Lower lobe of right lung (tissue), 2 donors: ENCODE measurements around the gene ELSPBP1. TPM values are rescaled to one million over a fixed set of nuclear protein-coding genes. Genes with fewer than 3 reads are reported as not detected.
"Not testable (repeated sequence)": the region's sequence is repeated elsewhere in the genome, so short reads cannot be mapped to it uniquely, and the experiment has no call there.

Experiments
- ATAC-seq, 2 donors: fragments of 200-7000 bp; cut with Tn5 transposase; one replicate each; pipeline ENCODE4 v1.9.1; 2020 to 2022; ENCODE audit warnings: mild to moderate bottlenecking in 2 of 2, moderate library complexity in 2 of 2
- DNase-seq: peaks from one replicate; pipeline ENCODE4 v3.0.0-alpha.2; 2020
- H3K27ac ChIP-seq: fragments of 200-600 bp; one replicate; pipeline ENCODE4 v1.8.0; 2022
- H3K27me3 ChIP-seq: fragments of 200-600 bp; one replicate; pipeline ENCODE4 v1.8.0; 2022; ENCODE audit warnings: low read depth
- H3K36me3 ChIP-seq: fragments of 200-600 bp; one replicate; pipeline ENCODE4 v1.8.0; 2022; ENCODE audit warnings: mild to moderate bottlenecking
- H3K4me1 ChIP-seq: fragments of 200-600 bp; one replicate; pipeline ENCODE4 v1.8.0; 2022
- H3K4me3 ChIP-seq: fragments of 200-600 bp; one replicate; pipeline ENCODE4 v1.8.0; 2022; ENCODE audit warnings: mild to moderate bottlenecking
- H3K9me3 ChIP-seq: fragments of 200-600 bp; one replicate; pipeline ENCODE4 v1.8.0; 2022
- intact Hi-C: fragments of 100-400 bp; cut with DNase I; formaldehyde crosslinking; loops from one replicate; pipeline ENCODE4 v1.11.0; 2022
- total RNA-seq: library from RNA; stranded (reverse); fragmentation: NEBNext Ultra II Directional; extraction: Animal tissue kit (Norgen Biotek cat#: 25700); gene quantifications from one replicate; pipeline ENCODE4 v1.2.1, GENCODE V29; 2021
- TF ChIP-seq, protein P1 (sequence below): fragments of 200-600 bp; IDR thresholded peaks from one replicate; pipeline ENCODE4 v1.8.0; 2022; ENCODE audit warnings: antibody characterized with exemption, mild to moderate bottlenecking
- donor health status: DM: no; HTN: yes; CAD: no; lungs with severe emphysema.

Gene ELSPBP1
- total RNA-seq, 1 donor from 2014 or later: not detected

DNA sequence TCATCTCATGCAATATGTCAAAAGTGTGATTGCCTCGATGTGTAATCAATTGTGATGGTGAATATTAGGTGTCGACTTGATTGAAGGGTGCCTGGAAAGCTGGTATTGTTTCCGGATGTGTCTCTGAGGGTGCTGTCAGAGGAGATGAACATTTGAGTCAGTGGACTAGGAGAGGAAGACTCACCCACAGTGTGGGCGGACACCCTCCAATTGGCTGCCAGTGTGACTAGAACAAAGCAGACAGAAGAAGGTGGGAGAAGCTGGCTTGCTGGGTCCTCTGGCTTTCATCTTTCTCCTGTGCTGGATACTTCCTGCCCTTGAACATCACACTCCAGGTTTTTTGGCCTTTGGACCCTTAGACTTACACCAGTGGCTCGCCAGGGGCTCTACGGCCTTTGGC is 64.9 kb downstream of the ELSPBP1 start:
- Histone ChIP-seq H3K27ac (no peak overlapping the region), H3K4me3 (no peak overlapping the region), H3K36me3 (peaks cover 7% of the 10 kb centered on the region), H3K27me3 (no peaks in the 10 kb centered on the region), H3K4me1 (no peaks in the 10 kb centered on the region), H3K9me3 (no peaks in the 10 kb centered on the region)
- ATAC-seq: no peak
- TF ChIP-seq, protein P1, sequence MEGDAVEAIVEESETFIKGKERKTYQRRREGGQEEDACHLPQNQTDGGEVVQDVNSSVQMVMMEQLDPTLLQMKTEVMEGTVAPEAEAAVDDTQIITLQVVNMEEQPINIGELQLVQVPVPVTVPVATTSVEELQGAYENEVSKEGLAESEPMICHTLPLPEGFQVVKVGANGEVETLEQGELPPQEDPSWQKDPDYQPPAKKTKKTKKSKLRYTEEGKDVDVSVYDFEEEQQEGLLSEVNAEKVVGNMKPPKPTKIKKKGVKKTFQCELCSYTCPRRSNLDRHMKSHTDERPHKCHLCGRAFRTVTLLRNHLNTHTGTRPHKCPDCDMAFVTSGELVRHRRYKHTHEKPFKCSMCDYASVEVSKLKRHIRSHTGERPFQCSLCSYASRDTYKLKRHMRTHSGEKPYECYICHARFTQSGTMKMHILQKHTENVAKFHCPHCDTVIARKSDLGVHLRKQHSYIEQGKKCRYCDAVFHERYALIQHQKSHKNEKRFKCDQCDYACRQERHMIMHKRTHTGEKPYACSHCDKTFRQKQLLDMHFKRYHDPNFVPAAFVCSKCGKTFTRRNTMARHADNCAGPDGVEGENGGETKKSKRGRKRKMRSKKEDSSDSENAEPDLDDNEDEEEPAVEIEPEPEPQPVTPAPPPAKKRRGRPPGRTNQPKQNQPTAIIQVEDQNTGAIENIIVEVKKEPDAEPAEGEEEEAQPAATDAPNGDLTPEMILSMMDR: no peak
- intact Hi-C loops: no loop called here
- no peak for DNase-seq

DNA sequence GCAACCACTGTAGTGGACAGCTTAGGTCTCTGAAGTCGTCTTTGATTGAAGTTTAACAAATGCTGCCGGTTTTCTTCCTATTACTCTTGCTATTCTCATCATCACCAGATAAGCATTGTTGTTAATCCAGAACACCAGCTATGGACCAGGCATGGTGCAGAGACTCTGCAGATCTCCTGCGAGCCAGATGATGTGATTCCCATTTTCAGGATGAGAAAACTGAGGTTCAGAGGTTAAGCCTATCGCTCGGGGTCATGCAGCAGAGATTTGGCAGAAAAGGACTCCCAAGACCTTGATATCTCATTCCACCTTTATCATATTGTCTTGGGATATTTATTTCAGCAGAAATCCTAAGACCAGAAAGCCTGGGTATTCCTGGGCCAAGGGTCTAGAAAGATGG is 65.9 kb downstream of the ELSPBP1 start:
- DNase-seq: no peak
- H3K27me3 ChIP-seq: no peaks in the 10 kb centered on the region
- no peaks in the 10 kb centered on the region for H3K36me3 ChIP-seq
- ATAC-seq: no peak
- no peak overlapping the region for H3K4me3 ChIP-seq
- TF ChIP-seq, protein P1: no peak
- intact Hi-C loops: no loop called here
- no peaks in the 10 kb centered on the region for H3K9me3 ChIP-seq
- no peaks in the 10 kb centered on the region for H3K4me1 ChIP-seq
- no peak overlapping the region for H3K27ac ChIP-seq

DNA sequence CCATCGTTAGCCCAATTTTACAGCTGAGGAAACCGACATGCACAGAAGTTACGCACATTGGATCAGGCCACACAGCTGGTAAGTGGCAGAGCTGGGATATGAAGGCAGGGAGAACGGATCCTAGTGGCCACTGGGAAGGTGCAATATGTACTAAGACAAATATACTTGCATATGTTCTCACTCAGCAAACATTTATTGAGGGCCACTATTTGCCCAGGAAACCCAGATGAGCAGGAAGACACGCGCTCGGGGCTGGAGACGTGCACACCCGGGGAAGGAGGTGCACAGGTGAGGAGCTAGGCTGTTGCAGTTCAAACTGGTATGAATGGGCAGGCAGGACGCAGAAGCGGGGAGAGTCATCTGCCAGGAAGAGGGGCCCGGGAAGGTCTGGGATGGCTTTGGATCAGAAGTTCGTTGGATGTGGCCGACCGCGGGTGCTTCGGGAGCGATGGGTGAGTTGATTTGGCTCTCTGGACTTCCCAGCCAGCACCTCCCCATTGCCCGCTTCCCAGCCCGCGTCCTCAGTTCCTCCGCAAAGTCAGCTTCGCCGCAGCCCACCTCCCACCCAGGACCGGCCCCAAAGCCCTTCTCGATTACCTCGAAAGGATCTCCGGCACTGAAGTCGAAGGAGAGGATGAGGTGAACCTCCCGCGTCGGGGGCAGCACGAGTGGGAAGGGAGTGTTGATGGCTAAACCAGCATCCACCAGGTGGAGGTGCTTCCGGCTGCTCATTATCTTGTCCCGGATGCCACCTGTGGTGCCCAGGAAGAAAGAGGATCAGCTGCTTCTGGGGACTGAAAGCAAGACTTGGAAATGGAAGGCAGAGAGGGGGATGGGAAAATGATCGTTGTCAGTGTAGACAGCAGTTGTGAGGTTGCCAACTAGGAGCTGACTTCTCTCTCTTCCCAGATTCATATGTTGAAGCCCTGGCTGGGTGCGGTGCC is 67.2 kb downstream of the ELSPBP1 start:
- intact Hi-C loops: no loop called here
- TF ChIP-seq, protein P1: no peak
- H3K9me3 ChIP-seq: no peaks in the 10 kb centered on the region
- no peaks in the 10 kb centered on the region for H3K27me3 ChIP-seq
- no peak overlapping the region for H3K4me3 ChIP-seq
- no peaks in the 10 kb centered on the region for H3K36me3 ChIP-seq
- no peak for ATAC-seq
- no peak overlapping the region for H3K27ac ChIP-seq
- DNase-seq: no peak
- H3K4me1 ChIP-seq: no peaks in the 10 kb centered on the region

DNA sequence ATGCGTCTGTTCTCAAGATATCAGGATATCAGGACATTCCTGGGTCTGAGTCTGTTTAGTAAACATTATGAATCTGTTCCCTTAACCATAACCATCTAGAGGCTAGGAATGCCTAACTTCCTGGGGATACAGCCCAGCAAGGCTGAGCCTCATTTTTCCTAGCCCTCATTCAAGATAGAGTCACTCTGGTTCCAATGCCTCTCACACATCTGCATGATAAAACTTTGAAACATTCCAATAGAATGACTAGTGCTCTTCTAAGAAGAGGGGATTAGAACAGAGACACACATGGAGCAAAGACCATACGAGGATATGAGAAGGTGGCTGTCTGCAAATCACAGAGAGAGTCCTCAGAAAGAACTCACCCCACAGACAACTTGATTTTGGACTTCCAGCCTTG is 70.1 kb downstream of the ELSPBP1 start:
- intact Hi-C loops: no loop called here

DNA sequence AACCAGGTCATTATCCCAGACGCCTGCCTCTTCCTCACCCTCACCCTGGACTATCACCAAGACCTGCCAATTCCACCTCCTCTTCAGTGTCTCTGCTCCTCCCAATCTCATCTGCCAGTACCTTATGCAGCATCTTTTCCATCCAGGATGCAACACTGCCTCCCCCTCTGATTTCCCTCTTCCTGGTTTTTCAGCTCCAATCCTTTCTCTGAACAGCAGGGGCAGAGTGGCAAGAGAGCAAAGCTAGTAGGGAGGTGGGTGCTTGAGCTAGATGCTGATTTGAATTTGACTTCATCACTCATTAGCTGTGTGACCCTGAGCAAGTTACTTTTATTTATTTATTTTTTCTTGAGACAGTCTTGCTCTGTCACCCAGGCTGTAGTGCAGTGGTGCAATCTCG is 75.0 kb downstream of the ELSPBP1 start:
- Histone ChIP-seq H3K27ac (no peak overlapping the region), H3K4me3 (no peak overlapping the region), H3K27me3 (no peaks in the 10 kb centered on the region), H3K4me1 (no peaks in the 10 kb centered on the region), H3K36me3 (no peaks in the 10 kb centered on the region), H3K9me3 (no peaks in the 10 kb centered on the region)
- TF ChIP-seq, protein P1: no peak
- intact Hi-C loops: no loop called here
- DNase-seq (no peak), ATAC-seq (no peak)

More for the DNA sequence above, 70.1 kb downstream of the ELSPBP1 start:
- H3K9me3 ChIP-seq: no peaks in the 10 kb centered on the region
- H3K4me1 ChIP-seq: no peaks in the 10 kb centered on the region
- H3K27me3 ChIP-seq: no peaks in the 10 kb centered on the region
- TF ChIP-seq, protein P1: no peak
- no peak overlapping the region for H3K27ac ChIP-seq
- DNase-seq (no peak), ATAC-seq (no peak)
- H3K36me3 ChIP-seq: no peaks in the 10 kb centered on the region
- H3K4me3 ChIP-seq: no peak overlapping the region

DNA sequence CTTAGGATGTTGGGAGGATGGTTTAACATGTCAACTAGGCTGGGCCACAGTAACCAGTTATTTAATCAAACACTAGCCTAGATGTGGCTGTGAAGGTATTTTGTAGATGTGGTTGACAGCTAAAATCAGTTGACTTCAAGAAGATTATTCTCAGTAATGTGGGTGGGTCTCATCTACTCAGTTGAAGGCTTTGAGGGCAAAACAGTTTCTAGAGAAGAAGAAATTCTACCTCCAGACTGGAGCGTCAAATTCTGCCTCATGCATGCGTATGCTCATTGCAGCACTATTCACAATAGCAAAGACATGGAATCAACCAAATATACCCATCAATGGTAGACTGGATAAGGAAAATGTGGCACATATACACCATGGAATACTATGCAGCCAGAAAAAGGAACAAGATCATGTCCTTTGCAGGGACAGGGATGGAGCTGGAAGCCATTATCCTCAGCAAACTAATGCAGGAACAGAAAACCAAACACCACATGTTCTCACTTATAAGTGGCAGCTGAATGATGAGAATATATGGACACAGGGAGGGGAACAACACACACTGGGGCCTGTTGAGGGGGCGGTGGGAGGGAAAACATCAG is 75.8 kb downstream of the ELSPBP1 start:
- intact Hi-C loops, ATAC-seq, H3K27me3 ChIP-seq, DNase-seq, H3K9me3 ChIP-seq, H3K36me3 ChIP-seq, H3K27ac ChIP-seq, H3K4me1 ChIP-seq, H3K4me3 ChIP-seq: not testable (repeated sequence)
